ENCODE results near the gene ACSL3.
"Not testable (repeated sequence)": the region's sequence is repeated elsewhere in the genome, so short reads cannot be mapped to it uniquely, and the experiment has no call there.

The ACSL3 gene

DNA sequence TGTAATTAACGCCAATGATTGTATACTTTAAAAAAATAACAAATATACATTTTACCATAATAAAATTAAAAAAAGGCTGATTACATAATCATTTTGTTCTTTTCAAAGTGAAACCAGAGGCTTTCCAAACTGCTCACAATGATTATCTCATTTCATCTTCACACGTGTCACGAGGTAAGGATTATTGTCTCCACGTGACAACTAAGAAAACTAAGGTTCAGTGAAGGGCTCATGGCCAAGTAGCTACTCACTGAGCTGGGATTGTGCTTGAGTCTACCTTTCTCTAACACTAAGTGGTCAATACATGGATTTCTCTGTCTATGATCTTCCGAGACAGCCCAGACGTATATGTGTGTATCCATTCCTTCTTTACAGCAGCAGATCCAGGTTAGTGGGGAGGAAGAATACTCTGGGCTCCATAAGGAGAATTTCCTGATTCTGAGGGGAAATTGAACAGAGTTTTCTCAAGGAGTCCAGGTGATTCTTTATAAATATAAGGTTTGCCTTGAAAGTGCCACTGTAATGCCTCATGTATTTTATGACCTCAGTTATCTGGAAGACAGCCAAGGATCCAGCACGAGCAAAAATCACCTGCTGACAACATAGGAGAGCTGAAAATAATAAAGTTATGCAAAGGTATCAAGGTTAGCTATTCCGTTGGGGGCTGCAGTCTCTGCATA, 25.6 kb upstream of the ACSL3 start:
- no peak overlapping the region for H3K9ac ChIP-seq (ENCODE audit: low read depth in 1 of 2, low read length in 2 of 2)

DNA sequence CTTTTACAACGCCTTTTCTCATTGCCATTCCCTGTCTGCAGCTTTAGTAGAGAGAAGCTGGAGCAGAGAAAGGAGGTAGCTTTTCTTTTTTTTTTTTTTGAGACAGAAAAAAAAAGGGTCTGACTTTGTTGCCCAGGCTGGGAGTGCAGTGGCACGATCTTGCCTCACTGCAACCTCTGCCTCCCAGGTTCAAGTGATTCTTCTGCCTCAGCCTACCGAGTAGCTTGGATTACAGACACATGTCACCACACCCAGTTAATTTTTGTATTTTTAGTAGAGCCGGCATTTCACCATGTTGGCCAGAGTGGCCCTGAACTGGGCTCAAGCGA, 25.0 kb upstream of the ACSL3 start:
- Histone ChIP-seq H3K9me3 (ENCODE audit: control insufficient read depth in 1 of 2, low read length in 2 of 2) (no peaks in the 10 kb centered on the region), H3K4me3 (ENCODE audit: low read depth in 1 of 2, low read length in 2 of 2) (no peak overlapping the region), H3K4me1 (ENCODE audit: control insufficient read depth in 1 of 2, insufficient read depth in 2 of 2, low read length in 2 of 2) (peaks cover 3 to 6% of the 10 kb centered on the region in 2 donors), H3K27ac (ENCODE audit: low read depth, low read length) (no peak overlapping the region), H3K36me3 (ENCODE audit: control insufficient read depth in 1 of 2, insufficient read depth in 2 of 2, low read length in 2 of 2) (no peaks in the 10 kb centered on the region), H3K27me3 (ENCODE audit: control insufficient read depth in 1 of 2, insufficient read depth in 2 of 2, low read length in 2 of 2) (no peaks in the 10 kb centered on the region), H3K9ac (ENCODE audit: low read depth in 1 of 2, low read length in 2 of 2) (no peak overlapping the region)

More for the DNA sequence above, 25.6 kb upstream of the ACSL3 start:
- H3K4me1 ChIP-seq (ENCODE audit: control insufficient read depth in 1 of 2, insufficient read depth in 2 of 2, low read length in 2 of 2), result peaks cover 3 to 6% of the 10 kb centered on the region in 2 donors
- H3K4me3 ChIP-seq (ENCODE audit: low read depth in 1 of 2, low read length in 2 of 2), result no peak overlapping the region
- H3K27me3 ChIP-seq (ENCODE audit: control insufficient read depth in 1 of 2, insufficient read depth in 2 of 2, low read length in 2 of 2), result no peaks in the 10 kb centered on the region
- no peak overlapping the region for H3K27ac ChIP-seq (ENCODE audit: low read depth, low read length)
- H3K36me3 ChIP-seq (ENCODE audit: control insufficient read depth in 1 of 2, insufficient read depth in 2 of 2, low read length in 2 of 2), result no peaks in the 10 kb centered on the region
- H3K9me3 ChIP-seq (ENCODE audit: control insufficient read depth in 1 of 2, low read length in 2 of 2), result no peaks in the 10 kb centered on the region

- Histone ChIP-seq H3K9me3 (ENCODE audit: control insufficient read depth in 1 of 2, low read length in 2 of 2) (no peaks in the 10 kb centered on the region), H3K27ac (ENCODE audit: low read depth, low read length) (no peak overlapping the region), H3K4me3 (ENCODE audit: low read depth in 1 of 2, low read length in 2 of 2) (no peak overlapping the region), H3K27me3 (ENCODE audit: control insufficient read depth in 1 of 2, insufficient read depth in 2 of 2, low read length in 2 of 2) (no peaks in the 10 kb centered on the region), H3K36me3 (ENCODE audit: control insufficient read depth in 1 of 2, insufficient read depth in 2 of 2, low read length in 2 of 2) (no peaks in the 10 kb centered on the region), H3K4me1 (ENCODE audit: control insufficient read depth in 1 of 2, insufficient read depth in 2 of 2, low read length in 2 of 2) (peaks cover 3 to 6% of the 10 kb centered on the region in 2 donors), H3K9ac (ENCODE audit: low read depth in 1 of 2, low read length in 2 of 2) (no peak overlapping the region)
These were observed 23.2 kb upstream of the ACSL3 start for GRCh38 chr2:222837643-222838056.

DNA sequence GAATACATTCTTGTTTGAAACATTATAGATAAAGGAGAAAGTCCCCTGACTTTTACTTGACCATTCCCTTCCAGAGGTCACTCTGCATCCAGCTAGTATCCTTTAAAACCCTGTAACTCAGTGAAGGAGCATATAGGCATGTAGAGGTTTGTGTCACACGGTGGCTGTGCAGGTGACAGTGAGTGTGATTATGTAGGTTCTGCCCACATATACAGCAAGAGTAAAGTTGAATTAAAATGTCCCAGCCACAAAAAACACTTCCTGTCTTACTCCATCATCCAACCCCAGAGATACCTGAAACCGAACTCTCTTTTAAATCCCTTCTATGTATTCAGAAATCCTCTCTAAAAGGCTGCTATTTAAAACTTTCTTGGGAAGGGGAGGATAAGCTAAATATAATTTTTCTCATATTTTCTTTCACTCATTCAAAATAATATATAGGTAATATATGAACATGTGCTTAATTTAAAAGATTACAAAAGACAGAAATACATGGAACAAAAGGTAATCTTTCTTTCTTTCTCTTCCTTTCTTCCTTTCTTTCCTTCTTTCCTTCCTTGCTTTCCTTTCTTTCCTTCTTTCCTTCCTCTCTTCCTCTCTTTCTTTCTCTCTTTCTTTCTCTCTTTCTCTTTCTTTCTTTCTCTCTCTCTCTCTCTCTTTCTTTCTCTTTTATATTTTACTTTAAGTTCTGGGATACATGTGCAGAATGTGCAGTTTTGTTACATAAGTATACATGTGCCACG, 20.6 kb upstream of the ACSL3 start:
- H3K9ac ChIP-seq (ENCODE audit: low read depth in 1 of 2, low read length in 2 of 2), result no peak overlapping the region
- no peaks in the 10 kb centered on the region for H3K36me3 ChIP-seq (ENCODE audit: control insufficient read depth in 1 of 2, insufficient read depth in 2 of 2, low read length in 2 of 2)
- H3K9me3 ChIP-seq (ENCODE audit: control insufficient read depth in 1 of 2, low read length in 2 of 2), result no peaks in the 10 kb centered on the region
- no peak overlapping the region for H3K27ac ChIP-seq (ENCODE audit: low read depth, low read length)
- H3K4me1 ChIP-seq (ENCODE audit: control insufficient read depth in 1 of 2, insufficient read depth in 2 of 2, low read length in 2 of 2), result peaks cover 3 to 4% of the 10 kb centered on the region in 2 donors
- no peaks in the 10 kb centered on the region for H3K27me3 ChIP-seq (ENCODE audit: control insufficient read depth in 1 of 2, insufficient read depth in 2 of 2, low read length in 2 of 2)
- no peak overlapping the region for H3K4me3 ChIP-seq (ENCODE audit: low read depth in 1 of 2, low read length in 2 of 2)

DNA sequence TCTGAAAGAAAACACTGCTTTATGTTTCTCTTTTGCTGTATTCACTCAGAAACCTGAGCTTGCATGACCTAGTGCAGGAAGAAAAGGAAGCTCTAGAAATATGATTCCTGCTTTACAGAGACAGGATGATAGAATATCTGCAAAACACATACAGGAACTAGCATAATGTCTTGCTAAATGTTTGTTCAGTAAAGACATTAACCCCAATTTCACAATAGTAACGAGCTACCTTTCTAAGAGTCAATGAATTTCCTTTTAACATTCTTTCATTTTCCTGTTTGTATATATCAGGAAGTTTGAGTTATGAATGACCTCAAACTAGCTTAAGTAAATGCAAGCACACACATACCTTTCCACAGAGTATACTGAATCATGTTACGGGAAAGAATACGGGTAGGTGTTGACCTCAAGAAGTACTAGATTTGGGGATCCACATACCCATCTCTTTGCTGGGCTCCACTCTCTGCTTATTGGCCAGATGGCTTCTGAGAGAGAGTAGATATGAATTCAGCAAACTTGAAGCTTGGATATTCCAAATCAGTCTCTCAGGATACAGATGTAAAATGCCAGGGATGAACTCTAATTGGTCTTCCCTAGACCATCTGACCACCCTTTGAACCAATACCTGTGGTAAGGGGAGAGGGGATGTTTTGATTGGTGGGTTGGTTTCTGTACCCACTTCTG, 18.2 kb upstream of the ACSL3 start:
- Histone ChIP-seq H3K27ac (ENCODE audit: low read depth, low read length) (no peak overlapping the region), H3K9ac (ENCODE audit: low read depth in 1 of 2, low read length in 2 of 2) (no peak overlapping the region), H3K4me1 (ENCODE audit: control insufficient read depth in 1 of 2, insufficient read depth in 2 of 2, low read length in 2 of 2) (no peaks in the 10 kb centered on the region), H3K27me3 (ENCODE audit: control insufficient read depth in 1 of 2, insufficient read depth in 2 of 2, low read length in 2 of 2) (no peaks in the 10 kb centered on the region), H3K4me3 (ENCODE audit: low read depth in 1 of 2, low read length in 2 of 2) (no peak overlapping the region), H3K36me3 (ENCODE audit: control insufficient read depth in 1 of 2, insufficient read depth in 2 of 2, low read length in 2 of 2) (no peaks in the 10 kb centered on the region), H3K9me3 (ENCODE audit: control insufficient read depth in 1 of 2, low read length in 2 of 2) (no peaks in the 10 kb centered on the region)

DNA sequence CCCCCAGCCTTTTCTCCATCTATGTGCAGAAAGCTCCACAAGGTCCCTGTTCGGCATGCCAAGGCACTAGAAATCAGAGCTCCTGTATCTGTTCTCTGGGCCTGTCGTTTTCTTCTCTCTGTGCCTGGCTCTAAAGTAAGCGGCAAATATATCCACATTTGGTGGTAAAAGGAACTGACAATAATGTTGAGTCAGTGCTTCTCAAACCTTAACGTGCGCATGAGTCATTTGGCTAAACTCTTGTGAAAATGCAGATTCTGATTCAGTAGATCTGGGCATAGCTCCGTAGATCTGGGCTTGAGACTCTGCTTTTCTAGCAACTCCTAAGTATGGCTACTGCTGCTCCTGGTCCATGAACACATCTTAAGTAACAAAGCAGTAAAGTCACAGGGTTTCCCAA, 16.5 kb upstream of the ACSL3 start:
- H3K9me3 ChIP-seq (ENCODE audit: control insufficient read depth in 1 of 2, low read length in 2 of 2), result no peaks in the 10 kb centered on the region
- H3K4me1 ChIP-seq (ENCODE audit: control insufficient read depth in 1 of 2, insufficient read depth in 2 of 2, low read length in 2 of 2), result no peaks in the 10 kb centered on the region
- no peak overlapping the region for H3K4me3 ChIP-seq (ENCODE audit: low read depth in 1 of 2, low read length in 2 of 2)
- H3K9ac ChIP-seq (ENCODE audit: low read depth in 1 of 2, low read length in 2 of 2), result no peak overlapping the region
- H3K36me3 ChIP-seq (ENCODE audit: control insufficient read depth in 1 of 2, insufficient read depth in 2 of 2, low read length in 2 of 2), result no peaks in the 10 kb centered on the region
- H3K27ac ChIP-seq (ENCODE audit: low read depth, low read length), result no peak overlapping the region
- H3K27me3 ChIP-seq (ENCODE audit: control insufficient read depth in 1 of 2, insufficient read depth in 2 of 2, low read length in 2 of 2), result no peaks in the 10 kb centered on the region

DNA sequence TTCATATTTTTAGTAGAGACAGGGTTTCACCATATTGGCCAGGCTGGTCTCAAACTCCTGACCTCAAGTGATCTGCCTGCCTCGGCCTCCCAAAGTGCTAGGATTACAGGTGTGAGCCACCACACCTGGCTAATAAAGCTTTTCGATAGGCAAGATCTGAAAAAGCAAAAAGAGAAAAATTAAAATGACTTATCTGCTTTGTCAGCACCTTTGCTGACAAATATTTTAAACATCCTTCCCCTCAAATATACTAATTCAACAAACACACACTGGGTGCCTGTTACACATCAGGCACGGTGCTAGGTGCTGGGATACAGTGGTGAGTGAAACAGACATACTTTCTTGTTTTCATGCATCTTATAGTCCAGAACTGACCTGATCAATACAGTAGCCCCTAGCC, 15.5 kb upstream of the ACSL3 start:
- not testable (repeated sequence) for H3K27me3 ChIP-seq (ENCODE audit: control insufficient read depth in 1 of 2, insufficient read depth in 2 of 2, low read length in 2 of 2); H3K9ac ChIP-seq (ENCODE audit: low read depth in 1 of 2, low read length in 2 of 2); H3K9me3 ChIP-seq (ENCODE audit: control insufficient read depth in 1 of 2, low read length in 2 of 2); H3K4me1 ChIP-seq (ENCODE audit: control insufficient read depth in 1 of 2, insufficient read depth in 2 of 2, low read length in 2 of 2); H3K4me3 ChIP-seq (ENCODE audit: low read depth in 1 of 2, low read length in 2 of 2); H3K27ac ChIP-seq (ENCODE audit: low read depth, low read length); H3K36me3 ChIP-seq (ENCODE audit: control insufficient read depth in 1 of 2, insufficient read depth in 2 of 2, low read length in 2 of 2)

GRCh38 chr2:222846003-222846402, 14.8 kb upstream of the ACSL3 start:
- Histone ChIP-seq H3K27me3 (ENCODE audit: control insufficient read depth in 1 of 2, insufficient read depth in 2 of 2, low read length in 2 of 2) (no peaks in the 10 kb centered on the region), H3K27ac (ENCODE audit: low read depth, low read length) (no peak overlapping the region), H3K4me3 (ENCODE audit: low read depth in 1 of 2, low read length in 2 of 2) (no peak overlapping the region), H3K36me3 (ENCODE audit: control insufficient read depth in 1 of 2, insufficient read depth in 2 of 2, low read length in 2 of 2) (no peaks in the 10 kb centered on the region), H3K9ac (ENCODE audit: low read depth in 1 of 2, low read length in 2 of 2) (no peak overlapping the region), H3K9me3 (ENCODE audit: control insufficient read depth in 1 of 2, low read length in 2 of 2) (no peaks in the 10 kb centered on the region), H3K4me1 (ENCODE audit: control insufficient read depth in 1 of 2, insufficient read depth in 2 of 2, low read length in 2 of 2) (no peaks in the 10 kb centered on the region)

GRCh38 chr2:222848031-222848430, 12.8 kb upstream of the ACSL3 start:
- H3K9ac ChIP-seq (ENCODE audit: low read depth in 1 of 2, low read length in 2 of 2); H3K9me3 ChIP-seq (ENCODE audit: control insufficient read depth in 1 of 2, low read length in 2 of 2); H3K4me3 ChIP-seq (ENCODE audit: low read depth in 1 of 2, low read length in 2 of 2); H3K4me1 ChIP-seq (ENCODE audit: control insufficient read depth in 1 of 2, insufficient read depth in 2 of 2, low read length in 2 of 2); H3K27ac ChIP-seq (ENCODE audit: low read depth, low read length); H3K36me3 ChIP-seq (ENCODE audit: control insufficient read depth in 1 of 2, insufficient read depth in 2 of 2, low read length in 2 of 2); H3K27me3 ChIP-seq (ENCODE audit: control insufficient read depth in 1 of 2, insufficient read depth in 2 of 2, low read length in 2 of 2): not testable (repeated sequence)

GRCh38 chr2:222848862-222849261, 12.0 kb upstream of the ACSL3 start:
- H3K9ac ChIP-seq (ENCODE audit: low read depth in 1 of 2, low read length in 2 of 2), result no peak overlapping the region
- H3K9me3 ChIP-seq (ENCODE audit: control insufficient read depth in 1 of 2, low read length in 2 of 2), result no peaks in the 10 kb centered on the region
- H3K4me3 ChIP-seq (ENCODE audit: low read depth in 1 of 2, low read length in 2 of 2), result no peak overlapping the region
- no peaks in the 10 kb centered on the region for H3K36me3 ChIP-seq (ENCODE audit: control insufficient read depth in 1 of 2, insufficient read depth in 2 of 2, low read length in 2 of 2)
- H3K27ac ChIP-seq (ENCODE audit: low read depth, low read length), result no peak overlapping the region
- no peaks in the 10 kb centered on the region for H3K27me3 ChIP-seq (ENCODE audit: control insufficient read depth in 1 of 2, insufficient read depth in 2 of 2, low read length in 2 of 2)
- no peaks in the 10 kb centered on the region for H3K4me1 ChIP-seq (ENCODE audit: control insufficient read depth in 1 of 2, insufficient read depth in 2 of 2, low read length in 2 of 2)
